Neural progenitor cell (in vitro differentiated cells): ENCODE measurements around the gene CTDP1. TPM values are rescaled to one million over a fixed set of nuclear protein-coding genes. Genes with fewer than 3 reads are reported as not detected.

Experiments
- DNase-seq: peaks from one replicate; pipeline ENCODE4 v3.0.0-alpha.2; 2016; ENCODE audit warnings: low spot score
- H2AFZ ChIP-seq: fragments of 200-600 bp; sonication (generic); replicated peaks from 2 replicates; pipeline ENCODE4 v1.6.1; 2016; ENCODE audit warnings: antibody characterized with exemption
- H3F3A ChIP-seq: fragments of 200-600 bp; sonication (generic); 2 replicates; pipeline ENCODE4 v1.6.1; 2016; ENCODE audit warnings: antibody characterized with exemption, low read depth
- H3K27ac ChIP-seq: fragments of 200-600 bp; sonication (generic); 2 replicates; pipeline ENCODE4 v1.5.1; 2016; ENCODE audit warnings: mild to moderate bottlenecking
- H3K27me3 ChIP-seq: fragments of 200-600 bp; sonication (generic); 2 replicates; pipeline ENCODE4 v1.6.1; 2016; ENCODE audit warnings: mild to moderate bottlenecking, moderate library complexity
- H3K36me3 ChIP-seq: fragments of 200-600 bp; sonication (generic); 2 replicates; pipeline ENCODE4 v1.5.1; 2016
- H3K4me1 ChIP-seq: fragments of 200-600 bp; sonication (generic); 2 replicates; pipeline ENCODE4 v1.6.1; 2016; ENCODE audit warnings: mixed run types
- H3K4me2 ChIP-seq: fragments of 200-600 bp; sonication (generic); 2 replicates; pipeline ENCODE4 v1.6.1; 2016
- H3K4me3 ChIP-seq: fragments of 200-600 bp; sonication (generic); 2 replicates; pipeline ENCODE4 v1.5.1; 2016
- H3K79me2 ChIP-seq: fragments of 200-600 bp; sonication (generic); 2 replicates; pipeline ENCODE4 v1.6.1; 2016; ENCODE audit warnings: low read depth
- H3K9ac ChIP-seq: fragments of 200-600 bp; sonication (generic); 2 replicates; pipeline ENCODE4 v1.6.1; 2016
- H3K9me3 ChIP-seq: fragments of 200-600 bp; sonication (generic); 2 replicates; pipeline ENCODE4 v1.5.1; 2016; ENCODE audit warnings: low read depth
- H4K20me1 ChIP-seq: fragments of 200-600 bp; sonication (generic); 2 replicates; pipeline ENCODE4 v1.6.1; 2016; ENCODE audit warnings: low read depth
- H3K27ac Mint-ChIP-seq: 3 replicates; pipeline ENCODE4 v1.8.0; 2021; ENCODE audit warnings: mixed read lengths
- H3K27me3 Mint-ChIP-seq: 2 replicates; pipeline ENCODE4 v1.8.0; 2022; ENCODE audit warnings: low read depth, mild to moderate bottlenecking, inconsistent platforms, moderate library complexity, mixed read lengths; ENCODE audit not compliant: insufficient read depth
- H3K36me3 Mint-ChIP-seq: 3 replicates; pipeline ENCODE4 v1.8.0; 2021; ENCODE audit warnings: mixed read lengths
- H3K4me1 Mint-ChIP-seq: 3 replicates; pipeline ENCODE4 v1.8.0; 2021; ENCODE audit warnings: mixed read lengths
- H3K4me3 Mint-ChIP-seq: 3 replicates; pipeline ENCODE4 v1.8.0; 2021; ENCODE audit warnings: mild to moderate bottlenecking, moderate library complexity, mixed read lengths
- H3K9me3 Mint-ChIP-seq: 3 replicates; pipeline ENCODE4 v1.8.0; 2020; ENCODE audit warnings: mixed read lengths
- EZH2 ChIP-seq: fragments of 200-600 bp; sonication (generic); IDR thresholded peaks from 2 replicates; pipeline ENCODE4 v1.6.1; 2017; ENCODE audit warnings: antibody characterized with exemption, mild to moderate bottlenecking, moderate library complexity
- EZH2phosphoT487 ChIP-seq: fragments of 200-600 bp; sonication (generic); IDR thresholded peaks from 2 replicates; pipeline ENCODE4 v1.6.1; 2017; ENCODE audit warnings: antibody characterized with exemption
- total RNA-seq: library from RNA; depleted of rRNA; stranded (reverse); fragments of >200 nt; gene quantifications from 2 replicates; pipeline ENCODE4 v1.2.3, GENCODE V29; 2015; ENCODE audit warnings: low replicate concordance
- TF ChIP-seq, protein P1 (sequence below): fragments of 200-600 bp; sonication (generic); IDR thresholded peaks from 2 replicates; pipeline ENCODE4 v1.5.1; 2017; ENCODE audit warnings: antibody characterized with exemption, mild to moderate bottlenecking

CTDP1 gene
- total RNA-seq, 1 donor from 2014 or later: 11.8 TPM

DNA sequence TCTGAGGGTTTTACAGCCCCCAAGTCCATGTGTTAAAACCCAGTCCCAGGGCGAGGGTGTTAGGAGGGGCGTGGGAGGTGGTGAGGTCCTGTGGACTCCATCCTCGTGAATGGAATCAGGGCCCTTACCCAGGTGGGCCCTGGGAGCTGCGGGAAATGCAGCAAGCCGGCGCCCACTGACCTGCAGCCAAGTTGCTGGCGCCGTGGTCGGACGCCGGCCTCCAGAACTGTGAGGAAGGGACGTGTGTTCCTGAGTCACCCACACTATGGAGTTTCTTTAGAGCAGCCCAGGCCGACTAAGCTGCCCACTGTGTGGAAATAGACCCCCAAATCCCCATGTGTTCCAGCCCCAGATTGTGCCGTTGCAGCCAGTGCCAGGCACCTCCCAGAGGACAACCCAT lies 26.4 kb downstream of the CTDP1 start:
- no peak overlapping the region for H3K27ac Mint-ChIP-seq

DNA sequence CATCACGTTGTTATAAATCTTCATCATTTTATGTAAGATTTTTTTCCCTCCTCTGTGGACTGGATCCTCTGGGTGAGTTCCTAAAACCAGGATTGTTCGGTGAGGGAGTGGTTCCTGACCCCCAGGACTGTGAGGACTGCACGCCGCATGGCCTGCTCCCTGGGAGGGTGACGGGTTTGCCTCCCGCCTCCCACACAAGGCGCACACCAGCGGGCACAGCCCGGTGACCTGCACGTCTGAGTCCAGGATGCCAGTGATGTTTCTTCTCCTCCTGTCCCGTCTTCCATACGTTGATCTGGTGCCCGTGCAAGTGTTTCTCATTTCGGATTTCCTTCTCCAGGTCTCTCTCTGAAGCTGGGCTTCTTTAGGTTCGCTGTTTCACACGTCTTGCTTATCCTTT lies 27.1 kb downstream of the CTDP1 start:
- no peaks in the 10 kb centered on the region for H3K9me3 ChIP-seq
- H4K20me1 ChIP-seq: peaks cover 3% of the 10 kb centered on the region
- no peak overlapping the region for H3K4me3 ChIP-seq
- peaks cover 13% of the 10 kb centered on the region for H3K36me3 Mint-ChIP-seq
- H2AFZ ChIP-seq: no peak overlapping the region
- no peak for DNase-seq
- peaks cover 4% of the 10 kb centered on the region for H3K27me3 Mint-ChIP-seq
- H3K27ac ChIP-seq: no peak overlapping the region
- TF ChIP-seq EZH2phosphoT487 (no peak), EZH2 (no peak)
- TF ChIP-seq, protein P1, sequence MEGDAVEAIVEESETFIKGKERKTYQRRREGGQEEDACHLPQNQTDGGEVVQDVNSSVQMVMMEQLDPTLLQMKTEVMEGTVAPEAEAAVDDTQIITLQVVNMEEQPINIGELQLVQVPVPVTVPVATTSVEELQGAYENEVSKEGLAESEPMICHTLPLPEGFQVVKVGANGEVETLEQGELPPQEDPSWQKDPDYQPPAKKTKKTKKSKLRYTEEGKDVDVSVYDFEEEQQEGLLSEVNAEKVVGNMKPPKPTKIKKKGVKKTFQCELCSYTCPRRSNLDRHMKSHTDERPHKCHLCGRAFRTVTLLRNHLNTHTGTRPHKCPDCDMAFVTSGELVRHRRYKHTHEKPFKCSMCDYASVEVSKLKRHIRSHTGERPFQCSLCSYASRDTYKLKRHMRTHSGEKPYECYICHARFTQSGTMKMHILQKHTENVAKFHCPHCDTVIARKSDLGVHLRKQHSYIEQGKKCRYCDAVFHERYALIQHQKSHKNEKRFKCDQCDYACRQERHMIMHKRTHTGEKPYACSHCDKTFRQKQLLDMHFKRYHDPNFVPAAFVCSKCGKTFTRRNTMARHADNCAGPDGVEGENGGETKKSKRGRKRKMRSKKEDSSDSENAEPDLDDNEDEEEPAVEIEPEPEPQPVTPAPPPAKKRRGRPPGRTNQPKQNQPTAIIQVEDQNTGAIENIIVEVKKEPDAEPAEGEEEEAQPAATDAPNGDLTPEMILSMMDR: no peak
- H3K79me2 ChIP-seq: no peaks in the 10 kb centered on the region
- H3F3A ChIP-seq: no peaks in the 10 kb centered on the region
- no peak overlapping the region for H3K4me2 ChIP-seq
- H3K27ac Mint-ChIP-seq: no peak overlapping the region
- no peaks in the 10 kb centered on the region for H3K27me3 ChIP-seq
- H3K4me1 ChIP-seq: no peaks in the 10 kb centered on the region
- H3K9ac ChIP-seq: no peak overlapping the region
- H3K4me1 Mint-ChIP-seq: no peaks in the 10 kb centered on the region
- H3K9me3 Mint-ChIP-seq: no peaks in the 10 kb centered on the region
- H3K36me3 ChIP-seq: no peaks in the 10 kb centered on the region
- no peak overlapping the region for H3K4me3 Mint-ChIP-seq

More for the DNA sequence above, 26.4 kb downstream of the CTDP1 start:
- no peaks in the 10 kb centered on the region for H3K4me1 ChIP-seq
- H4K20me1 ChIP-seq: peaks cover 3% of the 10 kb centered on the region
- H3K27ac ChIP-seq: no peak overlapping the region
- no peak overlapping the region for H3K9ac ChIP-seq
- H3K9me3 Mint-ChIP-seq: no peaks in the 10 kb centered on the region
- H3K4me1 Mint-ChIP-seq: no peaks in the 10 kb centered on the region
- H3K4me3 Mint-ChIP-seq: no peak overlapping the region
- peaks cover 13% of the 10 kb centered on the region for H3K36me3 Mint-ChIP-seq
- no peaks in the 10 kb centered on the region for H3K9me3 ChIP-seq
- no peak overlapping the region for H2AFZ ChIP-seq
- H3K4me2 ChIP-seq: no peak overlapping the region
- no peaks in the 10 kb centered on the region for H3K36me3 ChIP-seq
- TF ChIP-seq EZH2 (no peak), EZH2phosphoT487 (no peak)
- TF ChIP-seq, protein P1: no peak
- peaks cover 4% of the 10 kb centered on the region for H3K27me3 Mint-ChIP-seq
- no peaks in the 10 kb centered on the region for H3K27me3 ChIP-seq
- DNase-seq: no peak
- H3K79me2 ChIP-seq: no peaks in the 10 kb centered on the region
- no peak overlapping the region for H3K4me3 ChIP-seq
- H3F3A ChIP-seq: no peaks in the 10 kb centered on the region

DNA sequence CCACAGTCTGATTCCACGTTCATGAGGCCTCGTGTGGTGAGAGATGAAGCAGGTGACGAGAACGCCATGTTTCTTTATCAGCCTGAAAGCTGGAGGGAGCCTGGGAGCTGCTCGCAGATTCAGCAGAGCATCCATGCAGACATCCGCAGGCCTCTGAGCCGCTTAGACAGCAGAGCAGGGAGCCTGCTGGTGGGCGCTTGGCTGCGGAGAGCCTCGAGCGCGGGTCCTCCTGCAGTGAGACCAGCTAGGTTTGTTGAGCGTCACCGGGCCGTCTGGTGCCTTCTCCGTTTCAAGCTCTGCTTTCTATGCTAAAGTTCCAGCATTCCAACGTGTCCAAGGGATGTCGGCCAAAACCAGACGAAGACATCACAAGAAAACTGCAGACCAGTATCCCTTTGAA lies 27.6 kb downstream of the CTDP1 start:
- no peaks in the 10 kb centered on the region for H3F3A ChIP-seq
- no peak overlapping the region for H3K4me3 ChIP-seq
- no peaks in the 10 kb centered on the region for H3K79me2 ChIP-seq
- Mint-ChIP-seq H3K4me1 (no peaks in the 10 kb centered on the region), H3K4me3 (no peak overlapping the region), H3K9me3 (no peaks in the 10 kb centered on the region), H3K36me3 (peaks cover 13% of the 10 kb centered on the region), H3K27ac (no peak overlapping the region), H3K27me3 (peaks cover 4% of the 10 kb centered on the region)
- peaks cover 3% of the 10 kb centered on the region for H4K20me1 ChIP-seq
- H3K9me3 ChIP-seq: no peaks in the 10 kb centered on the region
- no peak overlapping the region for H3K9ac ChIP-seq
- no peaks in the 10 kb centered on the region for H3K4me1 ChIP-seq
- no peaks in the 10 kb centered on the region for H3K36me3 ChIP-seq
- H3K4me2 ChIP-seq: no peak overlapping the region
- no peak overlapping the region for H3K27ac ChIP-seq
- DNase-seq: no peak
- no peak overlapping the region for H2AFZ ChIP-seq
- no peaks in the 10 kb centered on the region for H3K27me3 ChIP-seq
- TF ChIP-seq, protein P1: no peak
- TF ChIP-seq EZH2 (no peak), EZH2phosphoT487 (no peak)
